NCI-H446 (cell line): ENCODE results near the gene SRGAP1.

Source experiments
- DNase-seq, 2 experiments: peaks; one replicate each; lab custom pipeline; 2025; lab: John Stamatoyannopoulos, UW

The SRGAP1 gene

DNA sequence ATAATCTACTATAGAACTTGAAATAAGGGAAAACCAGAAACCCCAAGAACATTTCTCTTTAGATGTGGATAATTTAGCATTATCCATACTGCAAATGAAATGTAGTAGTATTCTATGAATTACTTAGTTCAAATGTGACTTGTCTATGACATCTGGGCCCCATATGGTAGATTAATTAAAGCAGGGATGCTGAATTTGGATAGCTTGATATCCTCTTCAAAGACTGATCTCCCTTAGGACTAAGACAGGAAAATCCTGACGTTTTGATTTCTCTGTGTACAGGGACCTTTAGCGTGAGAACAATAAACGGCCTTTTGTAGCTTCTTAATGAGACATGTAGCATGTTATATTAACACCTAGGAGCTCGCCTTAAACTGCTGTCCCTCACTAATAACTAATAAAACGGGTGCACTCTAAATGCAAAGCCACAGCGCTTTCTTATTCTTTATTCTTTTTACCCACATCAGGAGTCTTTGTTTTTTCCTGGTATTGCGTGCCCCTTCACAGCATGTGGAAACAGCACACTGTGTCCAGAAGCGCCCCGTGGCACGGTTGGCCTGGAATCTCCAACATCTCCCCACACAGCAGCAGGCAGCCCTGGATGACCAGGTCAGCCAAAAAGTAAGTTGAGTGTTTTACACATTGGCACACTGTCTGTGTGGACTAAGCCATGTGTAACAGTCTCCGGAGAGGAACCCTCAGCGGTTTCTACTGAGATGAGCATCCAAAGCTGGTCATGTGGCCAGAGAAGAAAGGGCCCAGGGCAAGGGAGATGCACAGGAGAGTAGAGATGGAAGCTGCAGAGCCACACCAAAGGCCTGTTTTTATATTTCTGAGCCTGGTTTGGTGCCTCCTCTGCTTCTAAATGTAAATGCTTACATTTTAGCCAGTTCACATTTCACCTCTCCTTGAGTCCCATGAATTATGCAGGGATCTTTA is 93.1 kb downstream of the SRGAP1 start:
- peak in 1 of 2 experiments; percentile 23 for DNase-seq

DNA sequence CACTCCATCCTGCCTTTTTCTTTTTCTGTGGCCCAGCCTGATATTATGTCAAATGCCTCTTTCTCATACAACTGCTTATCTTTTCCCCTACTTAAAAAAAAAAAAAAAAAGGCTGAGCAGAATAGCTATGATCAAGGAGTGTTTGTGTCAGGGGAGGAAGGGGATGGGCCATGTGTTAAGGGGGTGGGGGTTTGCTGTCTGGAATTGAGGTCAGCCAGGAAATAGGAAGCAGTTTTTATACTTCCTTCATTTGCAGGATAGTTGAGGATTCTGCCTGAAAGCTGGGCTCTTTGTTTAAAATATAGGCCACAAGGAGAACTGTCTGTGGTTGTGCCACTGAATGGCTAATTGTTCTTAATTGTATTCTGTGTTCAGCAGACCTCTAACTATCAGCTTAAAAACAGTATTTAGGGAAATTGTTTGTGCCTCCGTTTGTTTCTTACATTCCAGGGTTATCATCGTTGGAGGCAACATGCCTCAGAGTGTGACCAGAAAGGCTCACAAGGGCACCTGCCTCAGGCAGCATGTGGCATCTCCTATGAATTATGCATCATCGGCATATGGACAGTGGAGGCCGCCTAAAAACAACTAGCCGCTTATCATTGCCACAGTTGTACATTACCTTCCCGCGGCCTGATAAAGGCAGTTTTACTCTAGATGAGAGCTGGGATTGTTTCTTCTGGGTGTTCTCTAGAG is 96.0 kb downstream of the SRGAP1 start:
- DNase-seq: peak in 1 of 2 experiments; percentile 64

DNA sequence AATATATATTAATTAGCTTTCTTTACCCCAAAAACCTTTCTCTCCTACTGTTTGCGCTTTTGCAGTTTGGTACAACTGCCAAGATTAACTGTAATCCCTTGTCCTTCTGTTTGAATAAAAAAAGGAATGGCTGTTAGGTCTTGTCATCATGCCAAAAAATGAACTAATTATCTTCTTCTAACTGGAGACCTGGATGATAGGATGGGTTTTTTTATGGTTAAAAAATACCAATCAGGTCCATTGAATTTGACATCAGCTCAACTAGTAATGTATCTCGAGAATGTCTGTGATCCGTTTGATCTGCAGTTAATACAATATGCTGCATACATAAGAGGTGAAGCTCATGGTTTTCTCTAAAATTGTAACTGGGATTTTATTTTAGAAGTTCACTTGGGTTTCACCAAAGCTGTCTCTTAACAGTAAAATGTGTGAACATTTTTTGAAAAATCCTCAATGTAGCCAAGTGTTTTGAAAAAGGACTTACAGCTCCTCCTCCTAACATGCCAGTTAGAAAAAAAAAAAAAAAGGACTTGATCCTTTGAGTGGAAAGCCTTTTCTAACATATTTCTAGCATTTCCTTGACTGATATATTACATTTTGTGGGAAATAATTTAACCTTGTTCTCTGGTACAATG is 96.8 kb downstream of the SRGAP1 start:
- DNase-seq: peak in 1 of 2 experiments; percentile 67

DNA sequence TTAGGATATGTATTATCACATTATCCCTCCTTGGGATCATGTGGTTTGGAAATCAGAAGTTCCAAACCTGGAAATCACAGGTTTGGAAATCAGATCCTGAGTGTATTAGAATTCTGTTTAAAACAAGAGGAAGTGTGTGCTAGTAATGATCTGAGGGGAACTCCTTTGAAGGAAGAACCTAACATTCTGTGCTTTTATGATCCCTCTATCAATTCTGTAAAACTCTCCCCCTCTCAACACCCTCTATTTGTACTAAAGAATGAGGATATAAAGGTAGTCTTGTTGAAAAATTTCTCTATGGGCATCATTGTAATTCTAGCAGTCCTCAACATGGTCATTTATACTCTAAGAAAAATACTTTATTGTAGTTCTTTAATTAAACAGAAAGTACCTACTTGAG is 97.4 kb downstream of the SRGAP1 start:
- DNase-seq: no peak

DNA sequence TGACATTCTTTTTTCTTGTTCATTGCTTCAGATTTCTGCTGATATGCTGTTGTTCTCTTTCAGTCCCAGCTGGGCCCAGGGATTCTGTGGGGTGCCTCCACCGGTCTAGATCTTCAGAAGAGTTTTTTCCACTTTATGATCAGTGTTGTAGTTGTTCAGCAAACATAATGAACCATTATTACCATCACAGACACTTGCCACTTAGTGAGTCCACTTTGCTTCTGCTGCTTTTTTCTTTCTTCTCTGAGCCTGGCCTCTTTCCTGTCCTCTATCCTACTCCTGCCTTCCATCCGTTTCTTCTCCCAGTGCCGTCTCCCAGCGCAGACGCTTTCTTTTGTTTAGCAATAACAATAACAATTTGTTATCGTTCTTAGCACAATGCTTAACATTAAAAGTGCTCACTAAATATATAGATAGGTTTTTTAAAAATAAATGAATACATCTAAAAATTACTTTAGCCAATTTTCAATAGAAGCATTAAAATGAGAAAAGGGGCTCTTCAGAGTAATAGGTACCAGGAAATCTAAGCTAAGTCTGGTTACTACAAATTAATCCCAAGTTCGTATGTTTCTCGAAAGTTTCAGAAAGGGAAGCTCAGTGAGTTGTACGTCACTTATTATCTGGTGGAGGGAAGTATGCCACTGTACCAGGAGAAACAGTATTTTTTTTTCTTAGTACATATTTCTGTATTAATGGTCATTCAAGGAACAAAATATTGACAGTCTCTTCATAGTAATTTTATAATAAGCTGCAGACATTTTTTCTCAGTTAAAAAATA is 98.2 kb downstream of the SRGAP1 start:
- no peak for DNase-seq

DNA sequence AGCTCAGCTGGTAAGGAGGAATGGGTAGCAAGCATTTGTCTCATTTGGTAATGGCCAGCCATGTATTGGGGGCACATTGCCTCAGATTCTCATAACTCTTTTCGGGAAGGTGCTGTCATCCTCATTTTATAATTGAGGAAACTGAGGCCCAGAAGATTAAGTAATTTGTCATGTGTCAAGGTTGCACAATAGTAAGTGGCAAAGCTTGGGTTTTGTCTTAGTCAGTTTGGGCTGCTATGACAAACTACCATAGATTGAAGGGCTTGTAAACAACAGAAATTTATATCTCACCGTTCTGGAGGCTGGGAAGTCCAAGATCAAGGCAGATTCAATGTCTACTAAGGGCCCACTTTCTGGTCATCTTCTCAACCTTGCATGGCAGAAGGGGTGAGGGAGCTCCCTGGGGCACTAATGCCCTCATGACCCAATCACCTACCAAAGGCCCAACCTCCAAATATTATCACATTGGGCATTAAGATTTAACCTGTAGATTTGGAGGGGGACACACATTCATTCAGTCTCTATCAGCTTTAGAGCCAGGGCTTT is 99.6 kb downstream of the SRGAP1 start:
- no peak for DNase-seq

DNA sequence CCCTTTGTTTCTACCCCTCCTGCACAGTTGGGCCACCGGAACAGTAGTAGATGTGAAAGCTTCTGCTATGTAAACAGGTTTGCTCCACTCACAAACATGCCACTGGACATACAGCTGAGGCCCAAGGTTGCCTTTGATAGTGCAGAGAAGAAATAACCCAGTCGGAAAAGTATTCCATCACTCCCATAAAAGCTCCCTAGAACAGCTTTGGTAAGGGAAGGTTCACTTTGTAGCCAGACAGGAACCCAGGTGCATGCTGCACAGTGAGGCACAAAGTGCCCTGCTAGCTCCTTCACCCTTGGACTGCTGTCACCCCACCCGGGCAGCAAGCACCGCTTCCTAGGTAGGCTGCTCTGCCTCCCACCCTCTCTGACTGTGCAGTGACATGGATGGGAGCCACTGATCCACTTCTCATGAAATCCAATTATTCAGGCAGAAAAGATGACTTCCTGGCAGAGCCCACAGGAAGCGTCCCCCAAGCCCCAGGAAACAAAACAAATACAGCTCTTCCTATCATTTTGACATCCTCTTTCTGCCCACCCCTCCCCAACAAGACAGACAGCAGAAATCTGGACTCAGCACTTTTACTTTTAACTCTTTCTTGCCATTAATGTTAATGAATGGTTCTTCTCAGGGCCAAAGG is 100.2 kb downstream of the SRGAP1 start:
- DNase-seq: peak in 1 of 2 experiments; percentile 34

DNA sequence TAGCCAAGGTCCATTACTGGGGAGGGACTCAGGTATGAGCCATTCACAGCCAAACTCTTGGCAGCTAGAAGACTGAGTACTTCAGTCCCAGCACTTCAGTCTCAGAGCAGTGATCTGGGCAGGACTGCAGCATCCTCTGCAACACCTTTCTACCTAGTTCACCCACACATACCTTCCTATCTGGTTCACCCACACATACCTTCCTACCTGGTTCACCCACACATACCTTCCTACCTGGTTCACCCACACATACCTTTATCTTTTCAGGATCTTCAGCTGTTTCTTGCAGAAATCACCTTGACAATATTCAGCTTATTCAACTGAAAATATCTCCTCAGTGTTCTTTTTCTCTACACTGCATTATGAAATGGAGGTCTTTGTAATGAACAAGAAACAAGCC is 101.3 kb downstream of the SRGAP1 start:
- no peak for DNase-seq

DNA sequence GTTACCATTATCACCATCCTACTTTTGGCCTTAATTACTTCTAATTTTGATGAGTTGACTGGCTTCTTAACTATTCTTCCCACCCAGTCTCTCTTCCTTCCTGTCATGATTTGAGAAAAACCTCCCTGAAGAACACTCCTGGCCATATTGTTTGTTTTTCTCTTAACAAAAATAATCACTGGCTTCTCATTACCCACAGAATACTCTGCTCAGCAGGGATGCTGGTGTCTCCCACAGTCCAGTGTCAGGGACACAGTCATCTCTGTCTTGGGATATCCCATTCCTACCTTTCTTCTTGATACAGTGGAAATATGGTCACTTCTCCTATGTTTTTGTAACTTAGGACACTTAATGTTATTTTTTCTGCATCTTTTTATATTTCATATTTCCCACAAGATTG is 103.7 kb downstream of the SRGAP1 start:
- no peak for DNase-seq

DNA sequence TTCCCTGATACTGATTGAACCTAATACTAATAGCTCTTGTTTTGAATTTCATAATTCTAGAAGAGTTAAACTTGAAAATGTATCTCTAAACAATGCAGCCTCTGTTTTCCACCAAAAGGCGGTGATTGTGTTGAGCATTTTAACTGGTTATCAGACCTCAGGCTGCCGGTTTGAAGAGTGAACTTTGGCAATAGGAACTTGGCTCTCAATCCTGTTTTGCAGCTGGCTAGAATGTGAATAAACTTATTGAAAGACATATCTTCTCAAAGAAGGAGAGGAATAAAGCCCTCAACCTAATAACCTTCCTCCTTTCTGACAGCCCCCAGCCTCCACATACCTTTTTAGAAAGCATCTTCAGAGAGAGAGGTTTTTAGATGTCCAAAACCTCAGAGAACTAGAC is 105.4 kb downstream of the SRGAP1 start:
- no peak for DNase-seq

DNA sequence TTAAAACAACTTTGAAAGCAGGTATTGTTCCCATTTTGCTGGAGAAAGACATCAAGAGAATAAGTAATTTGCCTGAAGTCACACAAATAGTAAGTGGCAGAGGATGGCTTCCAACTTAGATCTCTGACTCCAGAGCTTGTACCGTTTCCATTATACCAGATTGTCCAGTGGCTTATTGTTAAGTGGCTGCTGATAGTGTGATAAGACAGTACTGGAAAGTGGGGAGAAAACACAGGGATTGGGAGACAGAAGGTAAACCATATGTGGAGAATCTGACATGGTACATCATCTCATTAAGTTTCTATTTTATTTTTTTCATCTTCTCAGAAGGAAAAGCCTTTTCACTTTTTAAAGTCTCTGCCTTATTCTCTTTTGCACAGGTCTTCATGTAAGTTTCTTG is 108.5 kb downstream of the SRGAP1 start:
- no peak for DNase-seq

DNA sequence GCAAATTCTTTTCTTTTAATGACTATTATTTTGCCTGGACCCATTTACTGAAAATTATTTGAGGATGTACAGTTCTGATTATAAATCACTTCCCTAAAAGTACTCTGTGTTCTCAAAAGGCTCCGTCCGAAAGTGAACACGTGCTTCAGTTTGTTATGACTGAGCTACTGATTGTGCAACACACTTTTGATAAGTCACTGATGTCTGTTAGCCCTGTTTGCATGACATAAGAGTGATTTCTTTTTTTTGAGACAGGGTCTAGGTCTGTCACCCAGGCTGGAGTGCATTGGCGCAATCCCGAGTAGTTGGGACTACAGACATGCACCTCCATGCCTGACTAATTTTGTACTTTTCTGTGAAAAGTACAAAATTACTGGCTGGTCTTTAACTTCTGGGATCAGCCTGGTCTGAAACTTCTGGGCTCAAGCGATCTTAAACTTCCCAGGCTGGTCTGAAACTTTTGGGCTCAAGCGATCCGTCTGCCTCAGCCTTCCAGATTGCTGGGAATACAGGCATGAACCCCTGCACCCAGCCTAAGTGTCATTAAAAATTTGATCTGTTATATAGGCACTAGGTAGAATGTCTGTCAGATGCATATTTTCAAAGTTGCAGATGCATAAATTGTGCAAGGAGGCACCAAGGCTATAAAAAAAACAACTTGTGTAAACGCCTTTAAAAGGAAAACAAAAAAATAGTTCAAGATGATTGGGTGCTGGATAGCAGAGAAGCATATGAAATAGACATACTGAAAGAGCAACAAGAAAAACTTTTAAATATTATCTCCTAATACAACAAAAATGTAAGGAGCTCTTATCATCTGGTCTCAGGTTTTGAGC is 111.5 kb downstream of the SRGAP1 start:
- DNase-seq: no peak

DNA sequence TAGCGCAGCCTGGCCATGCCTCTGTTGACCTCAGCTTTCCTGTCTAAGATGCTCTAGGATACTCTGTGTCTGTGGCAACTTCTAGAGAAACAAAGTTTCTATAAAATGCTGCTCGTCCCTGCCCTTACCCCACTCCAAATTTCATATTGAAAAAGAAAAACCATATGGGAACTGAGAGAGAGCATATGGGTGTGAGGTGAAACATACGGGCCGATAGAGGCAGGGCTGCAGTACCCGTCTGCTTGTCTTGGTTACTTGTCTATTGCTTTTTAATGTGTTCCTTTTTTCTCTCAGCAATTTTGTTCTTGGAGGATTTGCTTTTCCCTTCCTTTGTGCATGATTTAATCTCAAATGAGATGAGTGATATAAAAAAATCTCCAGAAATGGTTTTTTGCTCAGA is 113.0 kb downstream of the SRGAP1 start:
- DNase-seq: no peak

DNA sequence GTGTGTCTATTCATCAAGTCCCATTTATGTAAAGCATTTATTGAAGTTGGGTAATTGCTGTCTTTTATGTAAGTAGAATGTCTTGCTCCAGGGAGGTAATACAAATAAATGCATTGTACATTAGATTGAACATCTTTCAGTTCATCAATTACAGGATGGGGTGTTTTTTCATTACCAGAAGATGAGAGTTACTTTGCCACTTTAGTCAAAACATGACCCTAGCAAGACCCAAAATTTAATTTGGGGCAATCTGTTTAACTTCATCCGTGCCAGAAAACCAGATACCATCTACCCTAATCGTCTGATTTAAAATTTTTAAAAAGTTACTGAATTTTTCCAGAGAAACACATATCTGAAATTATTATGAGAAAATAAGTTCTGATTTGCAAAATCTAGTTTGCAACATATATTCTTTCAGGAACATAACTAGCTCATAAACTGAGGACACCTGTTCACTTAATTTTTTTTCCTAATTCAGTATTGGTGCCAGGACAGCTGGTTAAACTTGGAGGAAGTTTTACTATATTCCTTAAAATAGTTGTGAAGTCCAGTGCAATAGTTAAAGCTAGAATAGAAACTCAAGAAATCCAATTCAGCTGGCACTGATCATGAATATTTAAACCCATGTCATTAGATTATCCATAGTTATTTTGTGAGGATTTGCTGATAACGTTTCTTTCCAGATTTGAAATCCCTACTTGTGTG is 114.5 kb downstream of the SRGAP1 start:
- peak in 1 of 2 experiments; percentile 13 for DNase-seq

DNA sequence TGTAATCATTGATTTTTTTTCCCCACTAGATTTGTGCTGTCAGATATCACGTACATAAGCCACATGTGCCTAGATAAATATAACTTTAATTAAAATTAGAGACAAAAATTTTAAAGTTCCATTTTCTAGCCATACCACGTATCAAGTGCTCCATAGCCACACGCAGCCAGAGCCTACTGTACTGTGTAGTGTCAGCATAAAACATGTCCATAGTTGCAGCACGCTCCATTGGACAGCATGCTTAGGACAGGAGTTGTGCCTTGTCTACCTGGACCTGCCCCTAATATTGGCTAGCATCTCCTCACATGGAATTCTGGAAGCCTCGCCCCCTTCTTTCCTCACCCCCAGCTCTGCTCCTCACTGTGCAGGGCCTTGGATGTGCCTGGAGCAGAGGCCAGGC is 116.5 kb downstream of the SRGAP1 start:
- no peak for DNase-seq

DNA sequence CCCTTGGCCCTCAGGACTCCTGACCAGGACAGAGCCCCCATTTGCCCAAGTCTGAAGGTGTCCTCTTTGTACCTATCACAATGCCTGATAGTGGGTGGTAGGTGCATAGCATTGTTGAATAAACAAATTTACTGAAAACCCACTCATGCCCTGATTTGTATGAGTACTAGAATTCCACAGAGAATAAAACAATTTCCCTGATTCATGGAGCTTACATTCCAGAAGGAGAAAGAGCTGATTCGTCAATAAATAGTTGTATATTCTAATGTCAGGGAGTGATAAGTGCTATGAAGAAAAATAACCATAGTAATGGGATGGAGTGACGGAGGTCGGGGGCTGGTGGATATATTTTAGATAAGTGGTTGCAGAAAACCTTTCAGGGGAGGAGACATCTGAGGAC is 117.0 kb downstream of the SRGAP1 start:
- no peak for DNase-seq

DNA sequence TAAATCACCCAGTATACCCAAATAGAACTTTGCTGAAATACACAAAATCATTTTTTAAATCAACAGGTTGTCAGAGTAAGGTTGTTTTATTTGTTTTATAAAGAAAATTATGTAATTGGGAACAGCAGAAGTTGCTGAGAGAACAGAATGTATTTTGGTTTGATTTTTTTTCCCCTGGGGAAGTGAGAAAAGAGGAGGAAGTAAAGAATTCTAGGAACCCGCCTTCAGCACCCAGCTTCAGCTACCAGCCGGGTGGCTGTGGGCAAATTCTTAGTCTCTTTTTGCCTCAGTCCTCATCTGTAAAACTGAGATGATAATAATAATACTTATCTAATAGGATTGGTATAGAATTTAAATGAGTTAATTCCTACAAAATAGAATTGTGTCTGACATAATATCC is 119.4 kb downstream of the SRGAP1 start:
- DNase-seq: no peak

DNA sequence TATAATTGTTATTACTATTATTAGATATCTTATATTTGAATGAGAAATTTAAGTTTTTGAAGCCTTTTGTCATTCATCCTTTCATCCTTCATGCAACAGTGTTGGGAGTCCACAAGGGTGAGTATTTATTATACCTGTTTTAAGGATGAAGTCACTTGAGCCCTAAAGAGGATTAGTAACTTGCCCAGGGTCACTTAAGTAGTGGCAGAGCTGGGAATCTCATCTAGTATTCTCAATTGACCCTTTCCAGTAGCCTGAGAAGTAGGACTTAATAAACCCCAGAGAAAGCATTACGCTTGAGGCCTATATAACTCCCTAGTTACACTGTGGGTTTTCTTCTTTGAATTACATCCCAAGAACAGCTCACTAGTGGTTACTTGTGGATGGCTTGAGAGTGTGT is 119.8 kb downstream of the SRGAP1 start:
- no peak for DNase-seq

DNA sequence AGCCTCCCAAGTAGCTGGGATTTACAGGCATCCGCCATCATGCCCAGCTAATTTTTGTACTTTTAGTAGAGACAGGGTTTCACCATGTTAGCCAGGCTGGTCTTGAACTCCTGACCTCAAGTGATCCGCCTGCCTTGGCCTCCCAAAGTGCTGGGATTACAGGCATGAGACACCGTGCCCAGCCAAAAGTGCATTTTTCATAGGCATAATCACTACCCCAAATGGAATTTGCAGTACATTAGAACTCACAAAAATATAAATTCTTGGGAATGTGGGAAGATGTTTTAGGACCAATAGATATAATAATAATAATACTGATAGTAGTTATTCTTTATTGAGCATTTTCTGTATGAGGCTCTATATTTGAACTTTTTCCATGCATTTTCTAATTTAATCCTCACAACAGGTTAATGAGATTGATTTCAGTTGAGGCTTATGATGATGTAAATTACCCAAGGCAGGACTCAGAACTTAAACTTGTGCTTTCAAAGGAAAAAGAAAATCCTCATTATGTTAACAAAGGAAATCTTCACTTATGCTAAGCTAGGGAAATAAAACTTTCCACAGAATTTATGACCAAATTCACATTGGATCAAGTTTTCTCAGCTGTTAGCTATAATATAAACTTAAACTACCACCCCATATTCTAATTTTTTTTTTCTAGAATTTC is 121.6 kb downstream of the SRGAP1 start:
- DNase-seq: no peak
